Loucy (cell line): Measurements from ENCODE around the gene ENOX1.

Experiments used
- EZH2phosphoT487 ChIP-seq: fragments of 200-600 bp; IDR thresholded peaks from 2 replicates; pipeline ENCODE4 v1.6.1; 2018; ENCODE audit warnings: antibody characterized with exemption, mild to moderate bottlenecking, moderate library complexity, borderline replicate concordance
- TF ChIP-seq, protein P1 (sequence below): fragments of 200-600 bp; sonication (generic); conservative IDR thresholded peaks from 2 replicates; pipeline ENCODE4 v1.5.1; 2014; ENCODE audit warnings: mild to moderate bottlenecking, antibody characterized with exemption, low read length

DNA sequence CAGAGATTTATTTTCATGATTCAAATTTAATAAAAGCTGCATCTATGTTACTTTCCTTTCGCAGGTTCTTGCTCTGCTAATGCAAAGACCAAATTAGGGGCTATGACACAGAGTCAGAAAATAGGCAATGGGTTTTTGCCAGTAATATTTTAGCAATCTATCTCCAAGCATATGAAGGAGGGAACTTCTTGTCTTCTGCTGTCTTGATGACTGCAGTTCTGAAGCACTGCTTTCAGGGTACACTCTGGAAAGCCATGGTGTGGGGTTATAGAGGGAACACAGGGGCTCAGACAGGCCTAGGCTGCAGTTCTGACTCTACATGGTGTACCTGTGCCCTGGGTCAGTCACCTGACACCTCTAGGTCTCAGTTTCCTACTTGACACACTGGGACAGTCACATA, 500.0 kb downstream of the ENOX1 start:
- TF ChIP-seq, protein P1, sequence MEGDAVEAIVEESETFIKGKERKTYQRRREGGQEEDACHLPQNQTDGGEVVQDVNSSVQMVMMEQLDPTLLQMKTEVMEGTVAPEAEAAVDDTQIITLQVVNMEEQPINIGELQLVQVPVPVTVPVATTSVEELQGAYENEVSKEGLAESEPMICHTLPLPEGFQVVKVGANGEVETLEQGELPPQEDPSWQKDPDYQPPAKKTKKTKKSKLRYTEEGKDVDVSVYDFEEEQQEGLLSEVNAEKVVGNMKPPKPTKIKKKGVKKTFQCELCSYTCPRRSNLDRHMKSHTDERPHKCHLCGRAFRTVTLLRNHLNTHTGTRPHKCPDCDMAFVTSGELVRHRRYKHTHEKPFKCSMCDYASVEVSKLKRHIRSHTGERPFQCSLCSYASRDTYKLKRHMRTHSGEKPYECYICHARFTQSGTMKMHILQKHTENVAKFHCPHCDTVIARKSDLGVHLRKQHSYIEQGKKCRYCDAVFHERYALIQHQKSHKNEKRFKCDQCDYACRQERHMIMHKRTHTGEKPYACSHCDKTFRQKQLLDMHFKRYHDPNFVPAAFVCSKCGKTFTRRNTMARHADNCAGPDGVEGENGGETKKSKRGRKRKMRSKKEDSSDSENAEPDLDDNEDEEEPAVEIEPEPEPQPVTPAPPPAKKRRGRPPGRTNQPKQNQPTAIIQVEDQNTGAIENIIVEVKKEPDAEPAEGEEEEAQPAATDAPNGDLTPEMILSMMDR, result no peak
- no peak for TF ChIP-seq EZH2phosphoT487
